Kasumi-1 (cell line): ENCODE measurements around the gene CGA.

Source experiments
- DNase-seq, 2 experiments: peaks; one replicate each; lab custom pipeline; 2025; lab: John Stamatoyannopoulos, UW

CGA gene

GRCh38 chr6:87088076-87088475 is 6.8 kb downstream of the CGA start:
- no peak for DNase-seq

DNA sequence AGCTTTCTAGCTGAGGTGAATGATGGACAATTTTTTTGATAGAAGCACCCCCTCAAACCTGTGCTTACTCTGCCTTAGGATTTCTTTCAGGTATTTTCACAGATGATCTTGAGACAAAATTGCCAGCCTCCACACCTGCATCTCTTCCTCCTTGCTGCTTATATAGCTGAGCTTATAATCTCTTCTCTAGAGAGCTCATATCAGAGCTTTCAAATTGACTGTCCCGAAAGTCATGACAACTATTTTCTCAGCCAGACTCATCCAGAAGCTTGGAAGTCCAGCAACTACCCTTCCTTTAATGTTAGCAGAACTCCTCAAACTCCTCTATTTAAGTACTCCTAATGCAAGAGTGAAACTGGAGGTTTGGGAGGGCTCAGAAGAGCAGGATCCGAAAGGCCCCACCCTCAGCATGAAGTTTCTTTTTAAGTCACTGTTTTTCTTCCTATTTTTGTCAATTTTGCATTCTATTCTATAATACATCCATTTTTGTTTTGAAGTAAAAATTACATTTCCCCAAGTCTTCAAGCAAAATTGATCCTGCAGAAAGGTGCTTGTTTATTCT is 12.7 kb downstream of the CGA start:
- DNase-seq = no peak

GRCh38 chr6:87078983-87079616 is 15.8 kb downstream of the CGA start:
- DNase-seq = peak; percentile 51 to 56

DNA sequence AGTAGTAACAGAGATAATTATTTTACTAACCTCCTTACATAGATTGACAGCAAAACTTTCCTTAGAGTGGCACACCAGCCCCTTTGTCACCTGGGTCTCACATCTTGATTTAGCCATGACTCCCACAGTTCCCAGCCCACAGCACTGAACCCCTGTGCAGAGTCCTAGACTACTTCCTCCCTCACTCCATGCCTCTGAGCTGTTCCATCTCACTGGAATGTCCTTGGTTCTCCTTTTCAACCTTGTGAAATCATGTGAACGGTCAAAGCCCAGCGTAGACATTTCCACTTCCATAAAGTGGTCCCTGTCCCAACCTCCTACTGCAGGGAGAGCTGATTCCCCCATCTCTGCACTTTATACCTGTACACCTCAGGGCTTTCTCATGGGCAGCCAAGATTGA is 19.7 kb downstream of the CGA start:
- DNase-seq = no peak

GRCh38 chr6:87074101-87074621 is 20.7 kb downstream of the CGA start:
- no peak for DNase-seq

GRCh38 chr6:87071683-87072082 is 23.2 kb downstream of the CGA start:
- no peak for DNase-seq

- no peak for DNase-seq
Measured at GRCh38 chr6:87070741-87071140, 24.2 kb downstream of the CGA start.

DNA sequence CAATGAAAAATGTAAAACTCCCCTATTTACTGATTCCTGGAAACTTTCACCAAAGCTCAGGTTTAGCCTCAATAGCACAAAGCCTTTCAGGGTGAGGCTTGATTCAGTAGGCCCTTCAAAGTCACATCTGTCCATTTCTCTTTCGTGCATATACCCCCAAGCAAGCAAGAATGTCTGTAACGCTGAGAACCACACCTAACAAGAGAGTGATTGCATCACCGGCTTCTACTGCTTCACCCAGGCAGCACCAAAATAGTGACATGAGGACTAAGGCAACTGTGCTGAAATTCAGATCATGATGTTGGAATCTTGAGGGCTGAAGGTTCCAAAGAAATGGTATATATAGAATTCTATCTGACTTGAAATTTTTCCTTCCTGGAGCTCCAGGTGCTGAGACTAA is 26.1 kb downstream of the CGA start:
- DNase-seq = no peak

DNA sequence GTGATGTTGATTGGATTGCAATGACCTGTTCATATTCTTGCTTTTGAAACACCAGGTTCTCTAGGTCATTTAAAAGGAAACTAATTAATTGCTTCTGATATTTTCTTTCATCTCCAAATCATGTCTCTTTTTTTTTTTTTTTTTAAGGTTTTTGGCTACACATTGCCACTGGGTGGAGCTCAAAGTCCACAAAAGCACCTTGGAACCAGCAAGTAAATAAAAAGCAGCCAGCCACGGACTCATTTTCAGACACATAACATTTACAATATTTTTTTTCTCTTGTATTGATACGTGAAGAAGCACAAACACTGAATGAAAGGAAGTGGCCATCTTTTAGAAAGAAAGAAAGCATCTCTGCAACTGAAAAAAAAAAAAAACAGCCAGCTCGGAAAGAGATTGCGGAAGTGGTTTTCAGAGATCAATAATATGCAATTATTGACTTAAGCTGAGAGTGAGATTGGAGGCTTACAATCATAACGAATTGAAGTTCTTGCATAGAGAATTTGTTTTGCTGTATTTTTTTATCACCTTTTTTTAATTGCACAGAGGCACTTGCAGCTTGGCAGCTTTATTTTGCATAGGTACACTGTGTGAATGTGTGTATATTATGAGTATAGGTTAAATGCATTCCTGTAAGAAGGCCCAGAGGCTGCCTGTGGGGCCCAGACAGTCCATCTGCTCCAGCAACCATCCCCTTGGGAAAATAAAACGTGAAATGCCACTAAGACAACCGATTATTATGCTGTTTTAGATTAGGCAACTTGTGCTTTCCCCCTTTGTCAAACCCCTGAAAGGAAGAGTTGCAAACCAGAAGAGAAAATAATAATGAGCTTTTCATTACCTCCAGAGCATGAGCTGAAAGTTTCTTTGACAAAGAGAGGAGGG is 28.2 kb downstream of the CGA start:
- DNase-seq = peak; percentile 27 to 66

- DNase-seq = no peak
Measured at GRCh38 chr6:87065117-87065516, 29.8 kb downstream of the CGA start.

GRCh38 chr6:87059943-87060342 is 35.0 kb downstream of the CGA start:
- no peak for DNase-seq

DNA sequence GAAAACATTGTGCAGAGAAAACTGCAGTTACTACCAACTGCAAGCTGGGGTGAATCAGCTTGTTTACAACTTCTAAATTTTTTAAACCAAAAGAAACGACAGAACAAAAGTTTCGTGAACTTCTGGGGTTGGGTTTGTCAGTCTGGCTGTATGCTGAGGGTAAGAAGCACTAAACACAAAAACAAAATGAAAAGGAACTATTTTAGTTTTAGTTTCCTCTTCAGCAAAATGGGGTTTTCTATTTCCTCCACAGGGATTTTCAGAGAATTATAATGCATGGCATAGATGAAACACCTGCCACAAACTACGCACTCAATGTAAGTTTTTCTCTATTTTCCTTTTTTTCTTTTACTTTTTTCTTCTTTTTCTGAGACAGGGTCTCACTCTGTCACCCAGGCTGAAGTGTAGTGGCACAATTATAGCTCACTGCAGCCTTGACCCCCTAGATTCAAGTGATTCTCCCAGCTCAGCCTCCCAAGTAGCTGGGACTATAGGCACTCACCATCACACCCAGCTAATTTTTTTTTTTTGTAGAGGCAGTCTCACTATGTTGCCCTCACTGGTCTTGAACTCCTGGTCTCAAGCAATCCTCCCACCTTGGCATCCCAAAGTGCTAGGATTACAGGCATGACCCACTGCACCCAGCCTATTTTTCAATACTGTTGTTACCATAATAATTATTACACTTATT is 40.6 kb downstream of the CGA start:
- no peak for DNase-seq

DNA sequence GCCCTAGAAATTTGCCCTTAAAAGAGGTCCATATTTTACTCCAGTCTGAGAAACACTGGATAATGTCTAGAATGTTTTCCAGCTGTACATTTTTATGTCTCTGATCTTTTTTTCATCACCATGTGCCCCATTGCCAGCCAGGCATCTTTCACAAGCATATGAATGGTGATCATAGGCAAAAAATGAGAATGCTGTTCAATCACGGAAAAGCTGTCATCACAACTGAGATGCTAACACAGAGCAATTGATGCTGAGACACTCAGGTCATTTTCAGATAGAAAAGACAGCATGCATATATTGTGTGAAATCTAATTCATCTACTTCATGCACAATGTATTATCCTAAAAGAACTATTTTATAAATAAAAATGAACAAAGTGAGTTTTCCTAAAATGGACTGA is 41.6 kb downstream of the CGA start:
- no peak for DNase-seq

- DNase-seq = no peak
Measured at GRCh38 chr6:87049779-87050178, 45.1 kb downstream of the CGA start.

GRCh38 chr6:87045521-87046075 is 49.3 kb downstream of the CGA start:
- DNase-seq = no peak

GRCh38 chr6:87040729-87041128 is 54.2 kb downstream of the CGA start:
- no peak for DNase-seq
